ENCODE data around the gene REPIN1.

REPIN1 gene

GRCh38 chr7:150368096-150368883 is at the start of gene REPIN1:
REPIN1 (plus strand) TSS chr7:150368822; CDS start chr7:150369712, 890 bp downstream.
- peak within 1 kb of the TSS; percentile 74 for H3K4me3 ChIP-seq (ENCODE audit: low read depth, low read length)
- no peak for TF ChIP-seq CTCF (IDR thresholded peaks at IDR 0.05; ENCODE audit: low read depth, low read length)
- DNase-seq (ENCODE audit: low read depth, low spot score): peak; percentile 78
- in situ Hi-C loops (cut with HindIII; ENCODE audit: low sequenced_read_pairs): no loop called here

GRCh38 chr7:150321788-150322113 is 46.9 kb upstream of the REPIN1 start:
- in situ Hi-C loops (cut with HindIII; ENCODE audit: low sequenced_read_pairs): no loop called here
- no peak for TF ChIP-seq CTCF (IDR thresholded peaks at IDR 0.05; ENCODE audit: low read depth, low read length)
- no peak for DNase-seq (ENCODE audit: low read depth, low spot score)
- H3K4me3 ChIP-seq (ENCODE audit: low read depth, low read length): no peak overlapping the region

GRCh38 chr7:150322114-150322832 is 46.3 kb upstream of the REPIN1 start:
- in situ Hi-C loops (cut with HindIII; ENCODE audit: low sequenced_read_pairs): no loop called here
- peak overlapping the region; percentile 35 for H3K4me3 ChIP-seq (ENCODE audit: low read depth, low read length)
- DNase-seq (ENCODE audit: low read depth, low spot score): no peak
- no peak for TF ChIP-seq CTCF (IDR thresholded peaks at IDR 0.05; ENCODE audit: low read depth, low read length)

- H3K4me3 ChIP-seq (ENCODE audit: low read depth, low read length): peak within 1 kb of the TSS; percentile 35
- in situ Hi-C loops (cut with HindIII; ENCODE audit: low sequenced_read_pairs): no loop called here
- no peak for TF ChIP-seq CTCF (IDR thresholded peaks at IDR 0.05; ENCODE audit: low read depth, low read length)
- DNase-seq (ENCODE audit: low read depth, low spot score): no peak
These were observed 45.6 kb upstream of the REPIN1 start, which contains the start of the genes ACTR3C and LRRC61 for GRCh38 chr7:150322833-150323681. ACTR3C (minus strand) TSS chr7:150323545; CDS start chr7:150295296, 28,249 bp downstream. LRRC61 (plus strand) TSS chr7:150323355; CDS start chr7:150336862, 13,507 bp downstream.

DNA sequence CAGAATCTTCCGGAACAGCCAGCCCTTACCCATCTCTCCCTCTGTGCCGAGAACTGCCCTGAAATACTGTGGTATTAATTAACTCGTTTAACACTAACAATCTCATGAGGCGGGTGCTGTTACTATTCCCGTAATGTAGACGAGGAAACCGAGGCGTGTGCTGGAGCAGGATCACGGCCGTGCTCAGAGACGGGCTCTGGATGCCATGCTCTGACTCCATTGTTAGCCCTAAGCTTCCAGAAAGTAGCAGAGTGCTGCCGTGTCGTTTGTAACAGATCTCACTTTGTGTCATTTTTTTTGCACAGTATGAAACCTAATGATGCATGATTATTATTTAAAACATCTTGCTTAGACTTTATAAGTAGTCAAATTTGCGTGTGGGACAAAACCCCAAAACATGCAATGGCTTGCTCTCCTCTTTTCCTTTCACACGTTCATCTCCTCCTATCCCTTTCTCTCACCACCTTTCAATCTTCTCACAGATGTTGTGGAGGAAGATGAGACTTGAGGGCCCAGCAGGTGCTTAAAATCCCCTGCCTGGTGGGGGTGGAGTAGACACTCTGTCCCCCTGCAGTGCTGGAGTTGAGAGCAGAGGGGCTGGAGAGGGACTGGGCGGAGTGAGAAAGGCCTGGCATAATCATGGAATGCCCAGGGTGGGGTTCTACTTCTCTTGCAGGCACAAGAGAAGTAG is 44.8 kb upstream of the REPIN1 start:
- H3K4me3 ChIP-seq (ENCODE audit: low read depth, low read length): peak overlapping the region; percentile 35
- in situ Hi-C loops (cut with HindIII; ENCODE audit: low sequenced_read_pairs): no loop called here
- DNase-seq (ENCODE audit: low read depth, low spot score): no peak
- no peak for TF ChIP-seq CTCF (IDR thresholded peaks at IDR 0.05; ENCODE audit: low read depth, low read length)
